22Rv1 (cell line): ENCODE data around the gene ZFYVE26.

Source experiments
- H3K27ac ChIP-seq: fragments of 450-650 bp; 2 replicates; pipeline ENCODE4 v1.5.1; 2017
- CTCF ChIP-seq: fragments of 450-650 bp; IDR thresholded peaks from 2 replicates; pipeline ENCODE4 v1.5.1; 2017; ENCODE audit warnings: mild to moderate bottlenecking
- ZFX ChIP-seq: fragments of 450-650 bp; IDR thresholded peaks from 2 replicates; pipeline ENCODE4 v1.6.1; 2017; ENCODE audit warnings: antibody characterized with exemption, borderline replicate concordance

Gene ZFYVE26

GRCh38 chr14:67749341-67750084, 66.9 kb downstream of the ZFYVE26 start:
- TF ChIP-seq ZFX (no peak), CTCF (no peak)
- H3K27ac ChIP-seq, result no peak overlapping the region

GRCh38 chr14:67748312-67748711, 68.1 kb downstream of the ZFYVE26 start:
- no peak overlapping the region for H3K27ac ChIP-seq
- TF ChIP-seq ZFX, result no peak
- no peak for TF ChIP-seq CTCF

- no peak for TF ChIP-seq ZFX
- no peak for TF ChIP-seq CTCF
- H3K27ac ChIP-seq, result no peak overlapping the region
Observed at GRCh38 chr14:67746927-67747326, 69.5 kb downstream of the ZFYVE26 start.

- TF ChIP-seq ZFX (no peak), CTCF (no peak)
- no peak overlapping the region for H3K27ac ChIP-seq
Observed at GRCh38 chr14:67744046-67744445, 72.3 kb downstream of the ZFYVE26 start.

- peak overlapping the region; percentile 96 for H3K27ac ChIP-seq
- TF ChIP-seq ZFX (no peak), CTCF (no peak)
Observed at GRCh38 chr14:67738740-67739504, 77.5 kb downstream of the ZFYVE26 start.

- no peak for TF ChIP-seq ZFX
- TF ChIP-seq CTCF, result no peak
- no peak overlapping the region for H3K27ac ChIP-seq
Observed at GRCh38 chr14:67736771-67737170, 79.6 kb downstream of the ZFYVE26 start.
